Omental fat pad (tissue), 4 donors: ENCODE data around the gene RPL12. TPM values are rescaled to one million over a fixed set of nuclear protein-coding genes. Genes with fewer than 3 reads are reported as not detected.

Source experiments
- ATAC-seq: fragments of 150-250 bp; one replicate; pipeline ENCODE4 v1.9.1; 2016; ENCODE audit warnings: mild to moderate bottlenecking, moderate library complexity; ENCODE audit not compliant: low FRiP score
- DNase-seq: peaks from one replicate; pipeline ENCODE4 v3.0.0-alpha.2; 2019; ENCODE audit warnings: low spot score
- total RNA-seq, 4 donors: library from RNA; depleted of rRNA; stranded (reverse); fragments of >200 nt; gene quantifications; one replicate each; pipeline ENCODE4 v1.1.0, GENCODE V29; 2016
- TF ChIP-seq, protein P1 (sequence below), 3 donors: fragments of 450-650 bp; IDR thresholded peaks; one replicate each; pipeline ENCODE4 v1.5.1; 2016 to 2017; ENCODE audit warnings: antibody characterized with exemption in 3 of 3, mild to moderate bottlenecking in 3 of 3, moderate library complexity in 2 of 3

The RPL12 gene
- 1,000 to 10,000 TPM; 2,044 to 2,498 (median 2,365) TPM for total RNA-seq

DNA sequence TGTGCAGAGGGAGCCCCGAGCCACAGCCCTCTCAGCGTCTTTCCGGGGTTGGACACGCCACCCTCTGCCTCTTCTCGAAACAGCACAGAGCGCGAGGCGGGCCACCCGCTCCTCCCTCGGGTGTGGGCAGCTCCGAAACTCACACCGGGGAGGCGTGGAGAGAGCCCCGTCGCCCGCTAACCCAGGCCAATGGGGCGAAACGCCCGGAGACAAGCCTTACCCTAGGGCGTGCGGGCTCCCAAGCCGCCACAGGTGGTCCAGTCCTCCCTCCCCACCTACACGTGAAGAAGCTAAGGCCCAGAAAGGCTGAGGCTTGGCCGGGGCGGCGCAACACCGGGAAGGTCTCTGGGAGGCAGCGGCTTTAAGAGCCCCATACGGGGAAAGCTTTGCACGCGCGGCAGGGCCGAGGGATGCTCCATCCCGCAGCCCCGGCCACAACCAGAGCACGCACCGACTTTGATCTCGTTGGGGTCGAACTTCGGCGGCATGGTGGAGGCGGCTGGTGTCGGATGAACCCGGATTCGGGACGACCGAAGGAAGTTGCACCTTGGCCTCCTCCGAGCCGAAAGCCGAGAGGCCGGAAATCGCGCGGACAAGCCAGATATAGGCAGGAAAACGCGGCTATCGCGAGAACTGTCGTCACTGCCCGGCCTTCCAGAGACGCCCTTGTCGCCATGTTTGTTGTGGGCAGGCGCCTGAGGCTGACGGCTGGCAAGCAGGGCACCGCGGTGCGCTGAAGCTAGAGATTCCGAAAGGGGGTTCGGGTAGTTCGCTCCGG is at the start of gene RPL12, which contains the start of gene LRSAM1:
Gene RPL12 (minus strand): TSS at position 577 of the 778 bp plus-strand sequence. CDS start 89 bp downstream, at position 488.
Gene LRSAM1 (plus strand): TSS at position 681 of the 778 bp plus-strand sequence. CDS start 3,018 bp downstream, outside the sequence.
- TF ChIP-seq, protein P1, sequence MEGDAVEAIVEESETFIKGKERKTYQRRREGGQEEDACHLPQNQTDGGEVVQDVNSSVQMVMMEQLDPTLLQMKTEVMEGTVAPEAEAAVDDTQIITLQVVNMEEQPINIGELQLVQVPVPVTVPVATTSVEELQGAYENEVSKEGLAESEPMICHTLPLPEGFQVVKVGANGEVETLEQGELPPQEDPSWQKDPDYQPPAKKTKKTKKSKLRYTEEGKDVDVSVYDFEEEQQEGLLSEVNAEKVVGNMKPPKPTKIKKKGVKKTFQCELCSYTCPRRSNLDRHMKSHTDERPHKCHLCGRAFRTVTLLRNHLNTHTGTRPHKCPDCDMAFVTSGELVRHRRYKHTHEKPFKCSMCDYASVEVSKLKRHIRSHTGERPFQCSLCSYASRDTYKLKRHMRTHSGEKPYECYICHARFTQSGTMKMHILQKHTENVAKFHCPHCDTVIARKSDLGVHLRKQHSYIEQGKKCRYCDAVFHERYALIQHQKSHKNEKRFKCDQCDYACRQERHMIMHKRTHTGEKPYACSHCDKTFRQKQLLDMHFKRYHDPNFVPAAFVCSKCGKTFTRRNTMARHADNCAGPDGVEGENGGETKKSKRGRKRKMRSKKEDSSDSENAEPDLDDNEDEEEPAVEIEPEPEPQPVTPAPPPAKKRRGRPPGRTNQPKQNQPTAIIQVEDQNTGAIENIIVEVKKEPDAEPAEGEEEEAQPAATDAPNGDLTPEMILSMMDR (IDR thresholded peaks at IDR 0.05), result no peak
- DNase-seq (peak; percentile 98), ATAC-seq (peak; percentile 74)

DNA sequence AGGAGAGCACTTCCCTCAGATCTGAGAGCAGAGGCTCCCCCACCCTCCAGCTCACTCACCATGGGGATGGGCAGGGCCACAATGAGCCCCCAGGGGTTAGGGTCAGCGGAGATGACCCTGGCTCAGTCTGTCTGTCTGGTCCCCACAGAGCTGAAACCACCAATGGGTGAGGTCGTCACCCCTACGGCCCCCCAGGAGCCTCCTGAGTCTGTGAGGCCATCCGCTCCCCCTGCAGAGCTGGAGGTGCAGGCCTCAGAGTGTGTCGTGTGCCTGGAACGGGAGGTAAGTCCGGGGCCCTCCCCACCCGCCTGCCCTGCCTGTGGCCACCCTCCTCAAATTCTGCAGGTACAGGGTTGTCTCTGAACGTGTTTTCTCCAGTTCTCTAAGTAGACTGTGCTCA is 49.7 kb upstream of the RPL12 start:
- no peak for DNase-seq
- TF ChIP-seq, protein P1 (IDR thresholded peaks at IDR 0.05), result no peak

DNA sequence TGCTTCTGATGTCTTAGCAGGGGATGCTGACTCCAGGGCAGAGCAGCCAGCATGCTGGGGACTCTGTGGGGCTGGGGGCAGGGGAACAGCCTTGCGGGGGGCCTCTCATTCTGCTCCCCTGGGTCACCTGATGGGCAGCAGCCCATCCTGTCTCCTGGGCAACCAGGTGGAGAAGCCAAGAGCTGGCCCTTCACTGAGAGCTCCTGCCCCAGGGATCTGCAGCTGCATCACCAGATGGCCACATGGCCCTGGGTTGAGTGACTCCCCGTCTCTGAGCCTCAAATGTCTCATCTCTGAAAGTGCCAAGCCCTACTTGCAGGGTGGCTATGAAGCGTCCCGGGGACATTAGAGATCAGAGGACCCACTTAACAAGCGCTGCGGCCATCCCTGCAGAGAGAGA is 49.2 kb upstream of the RPL12 start:
- ATAC-seq (no peak), DNase-seq (no peak)
- TF ChIP-seq, protein P1 (IDR thresholded peaks at IDR 0.05), result no peak

More for the DNA sequence above, 49.7 kb upstream of the RPL12 start:
- ATAC-seq, result no peak

DNA sequence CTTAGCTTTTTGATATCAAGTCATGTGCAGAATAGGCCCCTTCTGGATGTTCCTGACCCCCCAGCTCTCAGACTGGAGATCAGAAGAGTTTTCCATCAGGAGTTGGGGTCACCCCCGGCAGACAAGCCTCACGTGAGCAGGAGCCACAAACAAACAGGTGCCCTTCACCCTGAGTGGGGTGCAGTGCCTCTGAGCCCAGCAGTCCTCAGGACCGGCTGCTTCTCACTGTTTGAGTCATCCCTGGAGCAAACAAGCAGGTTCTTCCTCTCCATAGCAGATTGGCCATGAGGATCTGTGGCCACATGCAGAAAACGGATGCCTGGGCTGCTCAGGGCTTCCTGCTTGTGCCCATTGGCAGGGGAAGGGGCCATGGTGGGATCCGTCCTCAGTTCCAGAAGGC is 47.1 kb upstream of the RPL12 start:
- TF ChIP-seq, protein P1 (IDR thresholded peaks at IDR 0.05), result no peak
- DNase-seq (no peak), ATAC-seq (no peak)

DNA sequence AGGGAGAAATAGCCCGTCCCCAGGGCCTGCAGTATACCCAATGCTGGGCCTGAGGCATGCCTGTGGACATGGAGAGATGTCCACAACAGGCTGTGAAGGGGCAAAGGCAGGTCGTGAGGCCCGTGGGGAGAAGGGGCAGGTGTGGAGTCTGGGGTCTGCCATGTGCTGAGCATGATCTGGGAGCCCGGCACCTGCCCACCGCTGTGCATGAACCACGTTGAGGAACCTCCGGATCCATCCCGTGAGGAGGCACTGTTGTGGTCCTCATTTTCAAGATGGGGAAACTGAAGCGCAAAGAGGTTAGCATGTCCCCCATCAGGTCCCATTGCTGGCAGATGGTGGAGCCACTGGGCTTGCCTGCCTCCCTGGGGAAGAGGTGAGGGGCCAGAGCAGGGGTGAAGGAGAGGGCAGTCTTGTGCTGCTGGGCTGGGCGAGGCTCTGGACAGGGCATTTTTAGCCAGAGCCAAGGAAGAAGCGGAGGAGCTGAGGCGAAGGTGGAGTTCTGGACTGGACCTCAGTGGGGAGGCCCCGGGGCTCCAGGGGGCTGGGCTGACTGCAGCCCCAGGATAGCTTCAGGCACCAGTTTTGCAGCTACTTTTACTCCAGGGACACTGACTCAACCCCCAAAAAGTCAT is 46.6 kb upstream of the RPL12 start:
- ATAC-seq (no peak), DNase-seq (no peak)
- TF ChIP-seq, protein P1 (IDR thresholded peaks at IDR 0.05), result no peak

DNA sequence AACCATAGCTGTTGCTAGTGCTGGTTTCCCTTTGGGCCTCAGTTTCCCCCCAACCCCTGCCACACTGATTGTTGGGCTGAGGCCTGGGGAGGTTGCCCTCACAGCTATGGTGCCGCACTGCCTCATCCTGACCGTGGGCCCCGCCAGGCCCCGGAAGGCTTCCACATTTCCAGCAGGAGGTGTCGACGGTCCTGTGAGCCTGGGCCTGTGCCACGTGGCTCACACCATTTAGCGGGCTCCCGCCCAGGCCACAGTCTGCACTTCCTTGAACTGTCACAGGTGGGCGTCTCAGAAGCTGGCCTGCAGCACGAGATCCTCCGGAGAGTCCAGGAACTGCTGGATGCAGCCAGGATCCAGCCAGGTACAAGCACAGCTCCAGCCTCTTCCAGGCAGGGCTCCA is 45.8 kb upstream of the RPL12 start:
- DNase-seq, result no peak
- TF ChIP-seq, protein P1 (IDR thresholded peaks at IDR 0.05), result no peak

More for the DNA sequence above, 45.8 kb upstream of the RPL12 start:
- no peak for ATAC-seq
